Large intestine (tissue), 3 donors: Measurements from ENCODE around the gene HSPA2. TPM values are rescaled to one million over a fixed set of nuclear protein-coding genes. Genes with fewer than 3 reads are reported as not detected.
"Not testable (repeated sequence)": the region's sequence is repeated elsewhere in the genome, so short reads cannot be mapped to it uniquely, and the experiment has no call there.

ENCODE experiments used
- DNase-seq, 2 donors: peaks; one replicate each; pipeline versions ENCODE4 v3.0.0 to v3.0.0-alpha.2; 2013
- H3K27ac ChIP-seq: one replicate; pipeline ENCODE4 v1.5.1; 2013; ENCODE audit warnings: low read length
- H3K27me3 ChIP-seq: 2 replicates; pipeline ENCODE4 v1.6.1; 2013; ENCODE audit warnings: low read length; ENCODE audit not compliant: control insufficient read depth, insufficient read depth
- H3K36me3 ChIP-seq: 2 replicates; pipeline ENCODE4 v1.6.1; 2013; ENCODE audit warnings: low read length; ENCODE audit not compliant: control insufficient read depth, insufficient read depth
- H3K4me1 ChIP-seq: one replicate; pipeline ENCODE4 v1.6.1; 2013; ENCODE audit warnings: low read length; ENCODE audit not compliant: control insufficient read depth, insufficient read depth
- H3K4me3 ChIP-seq: one replicate; pipeline ENCODE4 v1.5.1; 2013; ENCODE audit warnings: low read length
- H3K9me3 ChIP-seq: one replicate; pipeline ENCODE4 v1.6.1; 2013; ENCODE audit warnings: mild to moderate bottlenecking, low read depth, low read length, moderate library complexity; ENCODE audit not compliant: control insufficient read depth
- WGBS: methylation state at CpG from one replicate; pipeline ENCODE4 v1.1.5; 2013; ENCODE audit warnings: low lambda C conversion rate; ENCODE audit not compliant: insufficient coverage; 5-methylcytosine and 5-hydroxymethylcytosine counted together
- polyA plus RNA-seq: library from polyadenylated mRNA; unstranded; fragments of 120-200 nt; gene quantifications from one replicate; pipeline ENCODE4 v1.2.1, GENCODE V29; 2013

HSPA2 gene
- polyA plus RNA-seq, 1 donor = 27.3 TPM

- no peak overlapping the region for H3K27ac ChIP-seq
- H3K36me3 ChIP-seq = no peaks in the 10 kb centered on the region
- DNase-seq = no peak
- H3K4me1 ChIP-seq = peaks cover 4% of the 10 kb centered on the region
- no peaks in the 10 kb centered on the region for H3K9me3 ChIP-seq
- no CpG with 5 or more reads among the region's 5 CpGs for WGBS
- H3K27me3 ChIP-seq = no peaks in the 10 kb centered on the region
- no peak overlapping the region for H3K4me3 ChIP-seq
Measured at GRCh38 chr14:64556526-64556925, 16.0 kb downstream of the HSPA2 start.

- not testable (repeated sequence) for H3K4me1 ChIP-seq, H3K27me3 ChIP-seq, H3K27ac ChIP-seq, DNase-seq, H3K36me3 ChIP-seq, H3K9me3 ChIP-seq, H3K4me3 ChIP-seq
- WGBS = no CpG with 5 or more reads among the region's 2 CpGs
Measured at GRCh38 chr14:64558216-64558615, 17.7 kb downstream of the HSPA2 start.

- Histone ChIP-seq H3K4me1 (no peaks in the 10 kb centered on the region), H3K27me3 (no peaks in the 10 kb centered on the region), H3K9me3 (no peaks in the 10 kb centered on the region), H3K4me3 (no peak overlapping the region), H3K27ac (no peak overlapping the region), H3K36me3 (no peaks in the 10 kb centered on the region)
- 100% methylated on average over 1 of the region's 2 CpGs for WGBS
- DNase-seq = no peak
Measured at GRCh38 chr14:64561631-64562030, 21.1 kb downstream of the HSPA2 start.

- H3K27ac ChIP-seq = no peak overlapping the region
- H3K27me3 ChIP-seq = no peaks in the 10 kb centered on the region
- H3K9me3 ChIP-seq = no peaks in the 10 kb centered on the region
- no peaks in the 10 kb centered on the region for H3K4me1 ChIP-seq
- H3K4me3 ChIP-seq = no peak overlapping the region
- H3K36me3 ChIP-seq = no peaks in the 10 kb centered on the region
- peak; percentile 58 to 77 for DNase-seq
Measured at GRCh38 chr14:64562436-64562835, 21.9 kb downstream of the HSPA2 start.

GRCh38 chr14:64563696-64564095, 23.2 kb downstream of the HSPA2 start:
- no peak overlapping the region for H3K4me3 ChIP-seq
- no peak for DNase-seq
- no peaks in the 10 kb centered on the region for H3K27me3 ChIP-seq
- H3K9me3 ChIP-seq = no peaks in the 10 kb centered on the region
- no CpG with 5 or more reads among the region's 6 CpGs for WGBS
- H3K27ac ChIP-seq = no peak overlapping the region
- no peaks in the 10 kb centered on the region for H3K4me1 ChIP-seq
- no peaks in the 10 kb centered on the region for H3K36me3 ChIP-seq

GRCh38 chr14:64566651-64567122, 26.1 kb downstream of the HSPA2 start:
- WGBS = no CpG with 5 or more reads among the region's 5 CpGs
- H3K4me3 ChIP-seq = no peak overlapping the region
- no peaks in the 10 kb centered on the region for H3K27me3 ChIP-seq
- no peaks in the 10 kb centered on the region for H3K4me1 ChIP-seq
- no peaks in the 10 kb centered on the region for H3K36me3 ChIP-seq
- DNase-seq = no peak
- no peaks in the 10 kb centered on the region for H3K9me3 ChIP-seq
- no peak overlapping the region for H3K27ac ChIP-seq

GRCh38 chr14:64569138-64569631, 28.6 kb downstream of the HSPA2 start:
- no peak overlapping the region for H3K27ac ChIP-seq
- no CpG with 5 or more reads among the region's 3 CpGs for WGBS
- no peaks in the 10 kb centered on the region for H3K4me1 ChIP-seq
- no peak overlapping the region for H3K4me3 ChIP-seq
- H3K36me3 ChIP-seq = no peaks in the 10 kb centered on the region
- no peak for DNase-seq
- no peaks in the 10 kb centered on the region for H3K9me3 ChIP-seq
- no peaks in the 10 kb centered on the region for H3K27me3 ChIP-seq

GRCh38 chr14:64569646-64570045, 29.1 kb downstream of the HSPA2 start:
- H3K4me1 ChIP-seq, H3K9me3 ChIP-seq, H3K27me3 ChIP-seq, DNase-seq, H3K4me3 ChIP-seq, H3K36me3 ChIP-seq, H3K27ac ChIP-seq: not testable (repeated sequence)
- 87% methylated on average over 1 of the region's 7 CpGs for WGBS

- Histone ChIP-seq H3K4me1 (no peaks in the 10 kb centered on the region), H3K27me3 (no peaks in the 10 kb centered on the region), H3K27ac (no peak overlapping the region), H3K36me3 (no peaks in the 10 kb centered on the region), H3K4me3 (no peak overlapping the region), H3K9me3 (no peaks in the 10 kb centered on the region)
- no peak for DNase-seq
Measured at GRCh38 chr14:64572386-64573104, 32.0 kb downstream of the HSPA2 start.

- WGBS = no CpG with 5 or more reads among the region's 3 CpGs
- no peak for DNase-seq
- H3K27me3 ChIP-seq = no peaks in the 10 kb centered on the region
- H3K27ac ChIP-seq = no peak overlapping the region
- no peaks in the 10 kb centered on the region for H3K9me3 ChIP-seq
- H3K36me3 ChIP-seq = no peaks in the 10 kb centered on the region
- no peaks in the 10 kb centered on the region for H3K4me1 ChIP-seq
- no peak overlapping the region for H3K4me3 ChIP-seq
Measured at GRCh38 chr14:64573109-64573508, 32.6 kb downstream of the HSPA2 start.
